Activated T-cell treated with anti-CD3 and anti-CD28 coated beads, Interleukin-2, amount 50 U/mL, for 24 hours (primary cell): ENCODE data around the gene PTGES2.

Source experiments
- DNase-seq: peaks from one replicate; pipeline ENCODE4 v3.0.0-alpha.2; 2020
- H3K27ac Mint-ChIP-seq: 2 replicates; pipeline ENCODE4 v1.8.0; 2020; ENCODE audit warnings: mild to moderate bottlenecking, mixed read lengths
- H3K27me3 Mint-ChIP-seq: 2 replicates; pipeline ENCODE4 v1.8.0; 2020; ENCODE audit warnings: mixed read lengths
- H3K36me3 Mint-ChIP-seq: 2 replicates; pipeline ENCODE4 v1.8.0; 2020; ENCODE audit warnings: low read depth, mixed read lengths
- H3K4me1 Mint-ChIP-seq: 2 replicates; pipeline ENCODE4 v1.8.0; 2020; ENCODE audit warnings: low read depth, mixed read lengths
- H3K4me3 Mint-ChIP-seq: 2 replicates; pipeline ENCODE4 v1.8.0; 2020; ENCODE audit warnings: mild to moderate bottlenecking, moderate library complexity, mixed read lengths
- H3K9me3 Mint-ChIP-seq: 2 replicates; pipeline ENCODE4 v1.8.0; 2020; ENCODE audit warnings: mixed read lengths

PTGES2 gene

DNA sequence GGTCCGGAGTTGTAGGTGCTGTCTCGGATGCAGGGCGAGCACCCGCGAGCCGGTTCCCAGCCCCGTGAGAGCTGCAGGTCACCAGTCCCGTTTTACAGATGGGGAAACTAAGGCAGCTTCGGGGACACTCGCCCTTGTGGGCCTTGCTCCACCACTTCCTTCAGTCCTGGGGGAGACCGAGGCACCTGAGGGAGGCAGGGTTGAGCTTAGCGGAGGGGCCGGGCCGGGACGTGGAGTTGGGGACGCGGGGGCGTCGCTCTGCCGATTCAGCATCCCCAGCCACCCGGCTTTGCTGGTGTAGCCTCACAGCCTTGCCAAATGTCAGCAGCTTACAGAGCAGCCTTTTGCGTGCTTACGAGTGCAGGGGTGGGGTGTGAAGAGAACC is 33.1 kb upstream of the PTGES2 start:
- Mint-ChIP-seq H3K36me3 (peaks cover 46% of the 10 kb centered on the region), H3K4me1 (peaks cover 24% of the 10 kb centered on the region), H3K4me3 (peak overlapping the region; percentile 85), H3K27me3 (no peaks in the 10 kb centered on the region), H3K9me3 (no peaks in the 10 kb centered on the region), H3K27ac (peak overlapping the region; percentile 87)
- peak; percentile 78 for DNase-seq

DNA sequence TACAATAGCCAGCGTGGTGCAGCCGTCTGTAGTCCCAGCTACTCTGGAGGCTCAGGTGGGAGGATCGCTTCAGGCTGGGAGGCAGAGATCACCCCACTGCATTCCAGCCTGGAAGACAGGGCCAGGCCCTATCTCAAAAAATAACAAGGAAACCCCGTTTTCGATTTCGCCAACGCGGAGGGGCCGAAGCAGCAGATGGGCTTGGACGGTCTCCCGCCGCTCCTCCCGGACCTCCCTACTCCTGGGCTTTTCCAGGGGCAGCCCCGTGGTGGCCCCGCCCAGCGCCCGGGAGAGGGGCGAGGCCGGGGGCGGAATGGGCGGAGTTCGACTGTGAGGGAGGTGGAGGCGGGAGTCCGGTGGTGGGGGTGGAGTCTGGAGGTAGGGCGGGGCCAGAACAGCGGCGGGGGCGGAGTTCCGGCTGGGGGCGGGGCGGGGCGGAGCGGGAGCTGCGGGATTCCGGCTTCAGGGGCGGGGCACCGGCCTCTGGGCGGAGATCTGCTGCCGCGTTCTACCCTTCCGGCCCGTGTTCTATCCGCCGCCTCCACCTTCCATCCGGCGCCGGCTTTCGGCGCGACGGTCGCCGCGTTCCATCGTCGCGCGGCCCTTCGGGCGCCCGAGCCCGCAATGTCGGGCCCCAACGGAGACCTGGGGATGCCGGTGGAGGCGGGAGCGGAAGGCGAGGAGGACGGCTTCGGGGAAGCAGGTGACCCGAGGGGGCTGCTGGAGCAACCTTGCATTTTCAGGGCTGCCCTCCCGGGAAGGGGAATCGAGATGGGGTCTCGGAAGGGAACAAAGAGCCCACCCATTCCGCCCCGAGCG is 32.5 kb upstream of the PTGES2 start, which contains the start of gene BBLN:
BBLN (plus strand) TSS at position 482 of the 819 bp plus-strand sequence; CDS start at position 625, 143 bp downstream.
- Mint-ChIP-seq H3K27ac (peak within 1 kb of the TSS; percentile 90), H3K4me1 (peaks cover 24% of the 10 kb centered on the region), H3K9me3 (no peaks in the 10 kb centered on the region), H3K36me3 (peaks cover 41% of the 10 kb centered on the region), H3K27me3 (no peaks in the 10 kb centered on the region), H3K4me3 (peak within 1 kb of the TSS; percentile 85)
- peak; percentile 96 for DNase-seq

DNA sequence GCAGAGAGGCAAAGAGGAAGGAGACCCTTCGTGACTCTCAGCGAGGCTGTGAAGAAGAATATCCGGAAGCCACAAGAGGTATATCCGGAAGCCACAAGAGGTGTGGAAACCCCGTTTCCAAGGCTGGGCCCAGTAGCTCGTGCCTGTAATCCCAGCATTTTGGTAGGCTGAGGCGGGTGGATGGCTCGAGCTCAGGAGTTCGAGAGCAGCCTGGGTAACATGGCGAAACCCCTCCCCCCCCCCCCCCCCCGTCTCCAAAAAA is 31.9 kb upstream of the PTGES2 start:
- H3K9me3 Mint-ChIP-seq, result no peaks in the 10 kb centered on the region
- peak; percentile 68 for DNase-seq
- peaks cover 37% of the 10 kb centered on the region for H3K36me3 Mint-ChIP-seq
- H3K4me3 Mint-ChIP-seq, result peak overlapping the region; percentile 85
- H3K27me3 Mint-ChIP-seq, result no peaks in the 10 kb centered on the region
- peaks cover 24% of the 10 kb centered on the region for H3K4me1 Mint-ChIP-seq
- H3K27ac Mint-ChIP-seq, result peak overlapping the region; percentile 90

DNA sequence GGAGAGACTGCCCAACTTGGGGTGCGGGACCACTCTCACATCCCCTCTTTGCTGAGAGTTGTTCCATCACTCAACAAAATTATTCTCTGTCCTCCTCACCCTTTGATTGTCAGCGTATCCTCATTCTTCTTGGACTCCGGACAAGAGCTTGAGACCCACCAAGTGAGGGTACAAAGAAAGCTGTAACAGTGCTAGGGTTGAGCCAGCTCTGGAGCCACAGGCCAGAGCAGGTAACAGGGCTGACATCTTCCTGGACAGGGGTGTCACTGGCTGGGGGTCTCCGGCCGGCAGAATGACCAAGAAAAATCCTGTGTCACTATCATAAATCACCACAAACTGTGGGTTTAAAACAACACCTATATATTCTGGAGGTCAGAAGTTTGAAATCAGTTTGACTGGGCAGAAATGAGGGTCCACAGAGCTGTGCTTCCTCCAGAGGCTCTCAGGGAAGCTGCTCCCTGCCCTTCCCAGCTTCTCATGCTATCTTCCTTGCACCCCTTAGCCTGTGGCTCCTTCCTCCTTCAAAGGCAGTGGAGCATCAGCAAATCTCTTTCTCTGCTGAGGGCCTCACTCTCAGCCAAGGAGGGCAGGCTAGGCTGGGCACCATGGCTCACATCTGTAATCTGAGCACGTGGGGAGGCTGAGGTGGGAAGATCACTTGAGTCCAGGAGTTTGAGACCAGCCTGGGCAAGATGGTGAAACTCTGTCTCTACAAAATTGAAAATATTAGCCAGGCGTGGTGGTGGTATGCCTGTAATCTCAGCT is 28.4 kb upstream of the PTGES2 start:
- H3K4me3 Mint-ChIP-seq, result no peak overlapping the region
- no peak overlapping the region for H3K27ac Mint-ChIP-seq
- H3K27me3 Mint-ChIP-seq, result no peaks in the 10 kb centered on the region
- peaks cover 5% of the 10 kb centered on the region for H3K36me3 Mint-ChIP-seq
- peaks cover 8% of the 10 kb centered on the region for H3K4me1 Mint-ChIP-seq
- DNase-seq, result no peak
- H3K9me3 Mint-ChIP-seq, result no peaks in the 10 kb centered on the region

DNA sequence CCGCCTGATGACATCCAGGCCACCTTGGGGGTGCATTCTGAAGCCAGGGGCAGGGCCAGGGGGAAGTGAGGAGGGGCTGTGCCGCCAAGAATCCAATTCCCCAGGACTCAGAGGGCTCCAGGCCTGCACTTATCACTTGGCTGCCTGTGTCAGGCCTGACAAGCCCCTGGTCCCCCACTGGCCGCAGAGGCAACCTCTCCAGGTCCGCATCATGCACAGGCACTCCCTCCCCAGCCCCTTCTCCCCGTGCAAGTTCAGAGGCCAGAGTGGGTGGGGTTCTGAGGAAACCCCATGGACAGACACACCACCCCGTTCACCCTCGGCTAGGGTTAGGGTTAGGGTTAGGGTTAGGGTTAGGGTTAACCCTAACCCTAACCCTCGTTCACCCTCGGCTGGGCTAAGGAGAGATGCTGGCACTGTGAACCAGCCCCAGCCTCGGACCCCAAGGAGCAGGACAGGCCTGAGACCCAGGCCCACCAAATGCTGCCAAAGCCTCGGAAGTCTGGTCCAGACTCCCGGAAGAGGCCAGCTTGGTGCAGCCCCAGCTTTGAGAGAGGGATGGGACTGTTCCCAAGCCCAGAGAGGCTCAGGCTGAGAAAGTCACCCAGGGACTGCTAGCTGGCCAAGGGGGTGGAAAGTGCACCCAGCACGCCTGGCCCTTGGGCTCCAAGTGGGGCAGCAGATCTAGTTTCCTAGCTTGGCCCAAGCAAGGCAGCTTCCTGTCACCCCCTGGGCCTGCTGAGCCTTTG is 26.6 kb upstream of the PTGES2 start:
- DNase-seq, result no peak
- Mint-ChIP-seq H3K36me3 (no peaks in the 10 kb centered on the region), H3K27me3 (no peaks in the 10 kb centered on the region), H3K27ac (no peak overlapping the region), H3K9me3 (no peaks in the 10 kb centered on the region), H3K4me1 (no peaks in the 10 kb centered on the region), H3K4me3 (no peak overlapping the region)

DNA sequence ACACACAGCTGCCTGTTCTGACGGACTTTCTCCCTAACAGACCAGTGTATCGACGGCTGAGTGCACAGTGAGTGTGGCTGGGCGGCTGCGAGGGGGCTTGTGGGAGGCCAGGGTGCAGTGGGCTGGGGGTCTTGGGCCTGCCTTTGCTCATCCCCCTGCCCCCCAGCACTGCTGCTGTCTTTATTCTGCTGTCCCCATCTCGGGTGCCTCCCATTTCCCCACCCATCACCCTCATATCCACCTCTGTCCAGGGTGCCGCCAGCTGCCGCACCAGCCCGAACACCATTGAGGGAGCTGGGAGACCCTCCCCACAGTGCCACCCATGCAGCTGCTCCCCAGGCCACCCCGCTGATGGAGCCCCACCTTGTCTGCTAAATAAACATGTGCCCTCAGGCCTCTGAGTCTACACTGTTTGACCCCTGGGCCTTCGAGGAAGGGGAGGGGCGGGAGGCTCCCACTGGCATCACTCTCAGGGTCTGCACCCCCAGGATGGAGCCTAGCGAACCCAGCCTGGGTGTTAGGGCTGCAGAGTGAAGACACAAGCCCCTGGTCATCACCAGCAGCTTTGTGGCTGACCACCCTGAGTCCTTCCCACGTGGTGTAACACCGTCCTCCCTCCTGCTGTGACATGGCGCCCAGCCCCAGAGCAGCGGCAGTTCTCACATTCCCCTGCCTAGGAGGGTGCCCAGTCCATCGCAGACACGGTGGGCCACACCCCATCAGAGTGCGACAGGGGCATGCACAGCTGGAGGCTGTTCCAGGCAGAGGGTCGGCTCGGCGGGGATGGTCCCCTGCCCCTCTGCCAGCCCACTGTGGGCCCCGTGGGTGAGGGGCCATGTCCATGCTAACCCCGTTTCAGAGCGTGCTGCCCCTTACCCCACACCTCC is 25.8 kb upstream of the PTGES2 start:
- H3K27me3 Mint-ChIP-seq, result no peaks in the 10 kb centered on the region
- no peak overlapping the region for H3K4me3 Mint-ChIP-seq
- H3K9me3 Mint-ChIP-seq, result no peaks in the 10 kb centered on the region
- no peak for DNase-seq
- no peaks in the 10 kb centered on the region for H3K36me3 Mint-ChIP-seq
- no peak overlapping the region for H3K27ac Mint-ChIP-seq
- no peaks in the 10 kb centered on the region for H3K4me1 Mint-ChIP-seq

DNA sequence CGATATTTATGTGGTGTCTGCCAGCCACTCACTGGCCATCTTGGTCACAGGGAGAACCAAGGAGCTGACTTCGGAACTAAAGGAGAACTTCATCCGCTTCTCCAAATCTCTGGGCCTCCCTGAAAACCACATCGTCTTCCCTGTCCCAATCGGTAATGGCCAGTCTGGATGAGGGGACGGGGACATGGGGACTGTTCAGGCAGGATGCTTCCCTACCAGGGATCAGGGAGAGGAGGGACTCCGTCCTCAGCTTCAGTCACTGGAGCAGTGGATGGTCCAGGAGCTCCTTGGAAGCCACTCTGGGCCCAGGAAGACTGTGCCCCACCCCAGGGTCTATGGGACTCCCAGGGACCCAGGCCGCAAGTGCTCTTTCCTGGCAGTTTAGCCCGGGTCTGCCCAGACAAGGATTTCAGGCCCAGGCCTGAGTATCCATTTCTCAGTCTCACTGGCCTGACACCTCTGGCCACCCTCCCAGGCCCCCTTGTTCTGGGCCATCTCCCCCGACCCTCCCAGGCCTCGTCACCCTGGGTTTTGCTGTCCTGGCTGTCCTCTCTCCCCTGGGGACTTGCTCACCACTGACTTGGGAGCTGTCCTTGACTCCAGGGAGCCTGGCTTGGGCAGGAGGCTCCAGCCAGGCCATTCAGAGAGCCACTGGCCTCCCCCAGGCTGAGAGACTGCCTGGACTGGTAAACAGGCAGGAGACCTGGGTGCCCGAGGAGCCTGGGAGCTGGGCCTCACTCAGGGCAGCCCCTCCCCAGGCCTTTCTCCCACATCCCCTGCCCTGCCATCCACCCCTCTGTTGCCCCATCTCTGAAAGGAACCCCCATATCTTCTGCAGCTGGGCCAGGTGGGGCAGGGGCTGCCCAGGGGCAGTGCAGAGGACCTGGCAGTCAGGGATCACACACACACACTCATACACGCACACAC is 24.9 kb upstream of the PTGES2 start:
- H3K27ac Mint-ChIP-seq, result no peak overlapping the region
- no peaks in the 10 kb centered on the region for H3K4me1 Mint-ChIP-seq
- no peaks in the 10 kb centered on the region for H3K27me3 Mint-ChIP-seq
- H3K36me3 Mint-ChIP-seq, result no peaks in the 10 kb centered on the region
- H3K9me3 Mint-ChIP-seq, result no peaks in the 10 kb centered on the region
- DNase-seq, result no peak
- H3K4me3 Mint-ChIP-seq, result no peak overlapping the region

DNA sequence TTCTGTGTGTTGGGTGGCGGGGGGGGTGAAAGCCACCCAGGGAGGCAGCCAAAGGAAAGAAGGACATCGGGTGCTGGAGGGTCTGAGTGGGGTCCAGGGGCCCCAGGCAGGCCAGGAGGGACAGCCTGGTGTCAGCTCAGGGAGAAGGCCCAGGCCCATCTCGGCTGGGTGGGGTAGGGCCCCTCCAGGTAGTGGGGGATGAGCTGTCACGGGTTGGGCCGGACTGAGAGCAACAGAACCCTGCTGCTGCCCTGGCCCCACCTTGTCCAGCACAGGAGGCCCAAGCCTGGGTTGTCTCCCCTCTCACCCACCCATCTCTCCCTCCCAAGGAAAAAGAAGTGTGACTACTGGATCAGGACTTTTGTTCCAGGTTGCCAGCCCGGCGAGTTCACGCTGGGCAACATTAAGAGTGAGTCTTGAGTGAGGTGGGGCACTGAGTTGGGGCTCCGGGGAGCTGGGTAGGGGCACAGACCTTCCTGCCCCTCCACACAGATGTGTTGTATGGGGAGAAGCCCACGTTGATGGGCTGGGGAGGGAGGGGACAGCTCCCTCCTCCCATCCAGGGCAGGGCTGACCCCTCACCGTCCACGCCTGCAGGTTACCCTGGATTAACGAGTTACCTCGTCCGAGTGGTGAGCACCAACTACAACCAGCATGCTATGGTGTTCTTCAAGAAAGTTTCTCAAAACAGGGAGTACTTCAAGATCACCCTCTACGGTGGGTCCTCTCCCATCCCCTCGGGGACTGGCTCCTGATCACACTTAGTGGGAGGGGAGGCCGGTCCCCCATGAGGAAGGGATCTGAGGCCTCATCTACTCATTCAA is 24.0 kb upstream of the PTGES2 start:
- Mint-ChIP-seq H3K9me3 (no peaks in the 10 kb centered on the region), H3K4me1 (no peaks in the 10 kb centered on the region), H3K4me3 (no peak overlapping the region), H3K27ac (no peak overlapping the region), H3K27me3 (no peaks in the 10 kb centered on the region), H3K36me3 (no peaks in the 10 kb centered on the region)
- no peak for DNase-seq

DNA sequence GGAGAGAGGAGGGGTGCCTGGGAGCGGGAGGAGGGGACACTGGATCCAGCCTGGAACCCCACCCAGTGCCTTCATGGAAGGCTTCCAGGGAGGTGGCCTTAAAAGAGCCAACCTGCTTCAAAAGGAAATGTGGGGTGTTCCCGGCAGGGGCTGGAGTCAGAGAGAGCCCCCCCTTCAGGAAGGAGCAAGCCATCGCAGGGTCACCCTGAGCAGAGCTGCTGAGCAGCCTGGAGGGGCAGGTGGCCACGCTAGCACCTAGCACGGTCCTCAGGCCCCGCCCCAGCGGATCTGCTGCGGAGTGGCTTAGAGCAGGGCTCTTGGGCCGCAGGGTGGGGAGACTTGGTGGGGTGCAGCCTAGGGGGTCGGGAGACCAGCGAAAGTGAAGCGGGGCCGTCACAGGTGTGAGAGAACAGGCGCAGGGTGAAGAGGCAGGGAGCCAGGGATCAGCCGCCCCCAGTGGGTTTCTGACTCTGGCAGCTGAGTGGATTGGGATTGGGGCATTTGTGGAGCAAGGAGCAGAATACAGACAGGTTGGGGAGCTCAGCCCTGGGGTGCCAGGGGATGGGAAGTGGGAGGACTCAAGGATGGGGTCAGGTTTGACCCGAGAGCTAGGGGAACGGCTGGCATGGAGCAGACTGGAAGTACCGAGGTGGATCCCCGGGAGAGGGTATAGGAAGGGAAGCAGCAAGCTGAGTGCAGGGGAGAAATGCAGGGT is 23.2 kb upstream of the PTGES2 start:
- no peak for DNase-seq
- no peaks in the 10 kb centered on the region for H3K36me3 Mint-ChIP-seq

DNA sequence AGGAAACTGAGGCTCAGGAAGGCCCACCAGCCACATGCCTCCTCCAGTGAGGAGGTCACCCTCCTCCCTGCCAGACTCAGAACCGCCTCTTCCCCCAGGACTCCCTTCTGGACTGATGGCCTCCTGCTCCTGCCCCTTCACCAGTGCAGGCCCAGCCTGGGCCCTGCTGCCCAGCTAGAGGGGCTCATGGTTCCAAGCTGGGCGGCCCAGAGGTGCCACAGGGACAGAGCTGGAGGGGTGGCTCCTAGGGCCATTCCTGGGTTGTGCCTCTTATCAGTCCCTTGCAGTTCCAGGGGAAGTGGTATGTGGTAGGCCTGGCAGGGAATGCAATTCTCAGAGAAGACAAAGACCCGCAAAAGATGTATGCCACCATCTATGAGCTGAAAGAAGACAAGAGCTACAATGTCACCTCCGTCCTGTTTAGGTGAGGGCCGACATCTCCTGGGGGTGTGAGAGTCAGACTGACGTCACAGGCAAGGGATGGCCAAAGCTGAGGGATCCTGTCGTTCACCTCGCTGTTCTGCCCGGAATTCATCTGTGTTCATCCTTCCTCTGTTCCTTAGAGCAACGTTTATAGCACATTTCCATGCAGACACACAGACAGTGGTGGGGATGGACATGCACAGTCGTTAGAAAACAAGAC is 22.5 kb upstream of the PTGES2 start:
- Mint-ChIP-seq H3K36me3 (no peaks in the 10 kb centered on the region), H3K27ac (peak overlapping the region; percentile 3), H3K4me1 (no peaks in the 10 kb centered on the region), H3K27me3 (no peaks in the 10 kb centered on the region), H3K4me3 (no peak overlapping the region), H3K9me3 (no peaks in the 10 kb centered on the region)
- no peak for DNase-seq

More for the DNA sequence above, 23.2 kb upstream of the PTGES2 start:
- Mint-ChIP-seq H3K27me3 (no peaks in the 10 kb centered on the region), H3K4me3 (no peak overlapping the region), H3K4me1 (no peaks in the 10 kb centered on the region), H3K9me3 (no peaks in the 10 kb centered on the region), H3K27ac (no peak overlapping the region)

DNA sequence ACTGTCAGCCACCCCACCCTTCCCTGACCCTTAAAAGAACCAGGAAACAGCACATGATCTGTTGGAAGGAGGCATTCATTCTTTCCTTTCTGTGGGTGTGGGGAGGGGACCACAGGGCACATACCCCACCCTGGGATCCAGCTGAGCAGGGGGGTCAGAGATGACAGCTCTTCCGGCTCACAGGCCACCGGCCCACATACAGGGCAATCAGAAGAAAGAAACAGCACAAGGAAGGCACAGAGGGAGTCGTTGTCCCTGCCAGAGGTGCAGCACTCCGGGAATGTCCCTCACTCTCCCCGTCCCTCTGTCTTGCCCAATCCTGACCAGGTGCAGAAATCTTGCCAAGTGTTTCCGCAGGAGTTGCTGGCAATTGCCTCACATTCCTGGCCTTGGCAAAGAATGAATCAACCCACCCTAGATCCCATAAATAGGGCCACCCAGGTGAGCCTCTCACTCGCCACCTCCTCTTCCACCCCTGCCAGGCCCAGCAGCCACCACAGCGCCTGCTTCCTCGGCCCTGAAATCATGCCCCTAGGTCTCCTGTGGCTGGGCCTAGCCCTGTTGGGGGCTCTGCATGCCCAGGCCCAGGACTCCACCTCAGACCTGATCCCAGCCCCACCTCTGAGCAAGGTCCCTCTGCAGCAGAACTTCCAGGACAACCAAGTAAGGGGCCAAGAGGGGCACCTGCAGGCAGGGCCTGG is 21.6 kb upstream of the PTGES2 start, which contains the start of gene LCN2:
LCN2 (plus strand) TSS at position 453 of the 701 bp plus-strand sequence; CDS start at position 526, 73 bp downstream.
- H3K36me3 Mint-ChIP-seq, result no peaks in the 10 kb centered on the region
- no peaks in the 10 kb centered on the region for H3K4me1 Mint-ChIP-seq
- no peak within 1 kb of the TSS for H3K4me3 Mint-ChIP-seq
- H3K27ac Mint-ChIP-seq, result peak within 1 kb of the TSS; percentile 3
- H3K9me3 Mint-ChIP-seq, result no peaks in the 10 kb centered on the region
- DNase-seq, result no peak
- no peaks in the 10 kb centered on the region for H3K27me3 Mint-ChIP-seq
